ENCODE measurements around the gene TCF4. TPM values are rescaled to one million over a fixed set of nuclear protein-coding genes. Genes with fewer than 3 reads are reported as not detected.

Gene TCF4
- total and polyA plus RNA-seq, 2 of the 13 experiments (the other 11 are each of a cell fraction or from before 2014, with no cell fraction given): not detected

DNA sequence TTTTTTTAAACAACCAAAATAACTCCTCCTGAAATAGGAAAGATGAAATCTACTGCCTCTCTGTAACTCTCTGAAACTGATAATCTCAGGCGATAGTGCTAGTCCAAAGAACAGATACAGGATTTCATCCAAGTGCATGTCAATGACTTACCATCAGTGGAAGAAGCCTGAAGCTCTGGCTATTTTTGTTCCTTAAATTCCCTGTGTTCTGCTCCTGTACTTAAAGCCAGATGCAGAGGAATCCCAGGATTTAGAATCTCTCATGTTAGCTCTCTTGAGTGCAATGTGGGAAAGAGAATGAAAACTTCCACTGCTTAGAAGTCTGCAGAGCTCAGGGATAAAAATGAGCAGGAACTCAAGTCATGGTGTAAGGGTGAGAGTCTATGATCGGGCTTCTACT is 291.9 kb downstream of the TCF4 start:
- no peak for DNase-seq (ENCODE audit: low spot score)
- 0% methylated on average over 2 of the region's 2 CpGs for WGBS (ENCODE audit: low lambda C conversion rate)
- Histone ChIP-seq H2AFZ (ENCODE audit: low read length) (no peak overlapping the region), H3K9me3 (ENCODE audit: low read length) (no peaks in the 10 kb centered on the region), H4K20me1 (ENCODE audit: insufficient read depth, low read length) (no peaks in the 10 kb centered on the region), H3K36me3 (replicated peaks in 1 of 2; ENCODE audit: control insufficient read depth in 1 of 2, insufficient read depth in 2 of 2, low read length in 2 of 2) (no peaks in the 10 kb centered on the region), H3K4me3 (replicated peaks in 1 of 3; ENCODE audit: insufficient read depth in 1 of 3, low read depth in 2 of 3, low read length in 3 of 3) (no peak overlapping the region), H3K27ac (ENCODE audit: extremely low read length, insufficient read depth, low read length) (no peak overlapping the region), H3K79me2 (ENCODE audit: insufficient read depth, low read length) (no peaks in the 10 kb centered on the region), H3K4me1 (ENCODE audit: insufficient read depth, low read length) (no peaks in the 10 kb centered on the region), H3K9ac (ENCODE audit: insufficient read depth, low read depth, low read length) (no peak overlapping the region), H3K4me2 (ENCODE audit: low read depth, low read length) (no peak overlapping the region), H3K27me3 (ENCODE audit: control insufficient read depth in 1 of 2, insufficient read depth in 2 of 2, low read length in 2 of 2) (no peaks in the 10 kb centered on the region)
- CTCF ChIA-PET (ENCODE audit: low intra/inter-chr PET ratio, low total read pairs): no interaction called here
- in situ Hi-C loops (cut with HindIII; ENCODE audit: extremely low pct_ligation_motif_present, low pct_unique_long_range_greater_than_20kb) (no loop called here), intact Hi-C loops (cut with micrococcal nuclease; ENCODE audit: unreplicated experiment) (no loop called here)
- POLR2A ChIA-PET: no interaction called here
- no peak for FAIRE-seq
- TF ChIP-seq HDAC2 (CRISPR knock-in tag; IDR thresholded peaks at IDR 0.05) (no peak), HMGA1 (CRISPR knock-in tag; conservative IDR thresholded peaks at IDR 0.05) (no peak), ZNF292 (CRISPR knock-in tag; IDR thresholded peaks at IDR 0.05; ENCODE audit: borderline replicate concordance, low read depth) (no peak), CCAR2 (optimal IDR thresholded peaks at IDR 0.05; ENCODE audit: low read depth, low read length) (no peak), ZKSCAN1 (IDR thresholded peaks at IDR 0.05; ENCODE audit: low read length) (no peak), ZNF510 (CRISPR knock-in tag; IDR thresholded peaks at IDR 0.05; ENCODE audit: low read depth) (no peak), PCBP1 (IDR thresholded peaks at IDR 0.05; ENCODE audit: borderline replicate concordance, low read depth, low read length) (no peak), ZNF674 (CRISPR knock-in tag; IDR thresholded peaks at IDR 0.05; ENCODE audit: low read depth) (no peak), ZNF629 (CRISPR knock-in tag; conservative IDR thresholded peaks at IDR 0.05) (no peak), KLF16 (CRISPR knock-in tag; IDR thresholded peaks at IDR 0.05) (no peak), CENPT (CRISPR knock-in tag; IDR thresholded peaks at IDR 0.05; ENCODE audit: low read depth) (no peak), TCF7L2 (IDR thresholded peaks at IDR 0.05; ENCODE audit: low read depth, low read length) (no peak)
- TF ChIP-seq, protein P1, sequence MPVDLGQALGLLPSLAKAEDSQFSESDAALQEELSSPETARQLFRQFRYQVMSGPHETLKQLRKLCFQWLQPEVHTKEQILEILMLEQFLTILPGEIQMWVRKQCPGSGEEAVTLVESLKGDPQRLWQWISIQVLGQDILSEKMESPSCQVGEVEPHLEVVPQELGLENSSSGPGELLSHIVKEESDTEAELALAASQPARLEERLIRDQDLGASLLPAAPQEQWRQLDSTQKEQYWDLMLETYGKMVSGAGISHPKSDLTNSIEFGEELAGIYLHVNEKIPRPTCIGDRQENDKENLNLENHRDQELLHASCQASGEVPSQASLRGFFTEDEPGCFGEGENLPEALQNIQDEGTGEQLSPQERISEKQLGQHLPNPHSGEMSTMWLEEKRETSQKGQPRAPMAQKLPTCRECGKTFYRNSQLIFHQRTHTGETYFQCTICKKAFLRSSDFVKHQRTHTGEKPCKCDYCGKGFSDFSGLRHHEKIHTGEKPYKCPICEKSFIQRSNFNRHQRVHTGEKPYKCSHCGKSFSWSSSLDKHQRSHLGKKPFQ (CRISPR knock-in tag; IDR thresholded peaks at IDR 0.05; ENCODE audit: insufficient replicate concordance): no peak
- TF ChIP-seq, protein P2, sequence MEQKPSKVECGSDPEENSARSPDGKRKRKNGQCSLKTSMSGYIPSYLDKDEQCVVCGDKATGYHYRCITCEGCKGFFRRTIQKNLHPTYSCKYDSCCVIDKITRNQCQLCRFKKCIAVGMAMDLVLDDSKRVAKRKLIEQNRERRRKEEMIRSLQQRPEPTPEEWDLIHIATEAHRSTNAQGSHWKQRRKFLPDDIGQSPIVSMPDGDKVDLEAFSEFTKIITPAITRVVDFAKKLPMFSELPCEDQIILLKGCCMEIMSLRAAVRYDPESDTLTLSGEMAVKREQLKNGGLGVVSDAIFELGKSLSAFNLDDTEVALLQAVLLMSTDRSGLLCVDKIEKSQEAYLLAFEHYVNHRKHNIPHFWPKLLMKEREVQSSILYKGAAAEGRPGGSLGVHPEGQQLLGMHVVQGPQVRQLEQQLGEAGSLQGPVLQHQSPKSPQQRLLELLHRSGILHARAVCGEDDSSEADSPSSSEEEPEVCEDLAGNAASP (CRISPR knock-in tag; IDR thresholded peaks at IDR 0.05; ENCODE audit: borderline replicate concordance): no peak
- TF ChIP-seq, protein P3, sequence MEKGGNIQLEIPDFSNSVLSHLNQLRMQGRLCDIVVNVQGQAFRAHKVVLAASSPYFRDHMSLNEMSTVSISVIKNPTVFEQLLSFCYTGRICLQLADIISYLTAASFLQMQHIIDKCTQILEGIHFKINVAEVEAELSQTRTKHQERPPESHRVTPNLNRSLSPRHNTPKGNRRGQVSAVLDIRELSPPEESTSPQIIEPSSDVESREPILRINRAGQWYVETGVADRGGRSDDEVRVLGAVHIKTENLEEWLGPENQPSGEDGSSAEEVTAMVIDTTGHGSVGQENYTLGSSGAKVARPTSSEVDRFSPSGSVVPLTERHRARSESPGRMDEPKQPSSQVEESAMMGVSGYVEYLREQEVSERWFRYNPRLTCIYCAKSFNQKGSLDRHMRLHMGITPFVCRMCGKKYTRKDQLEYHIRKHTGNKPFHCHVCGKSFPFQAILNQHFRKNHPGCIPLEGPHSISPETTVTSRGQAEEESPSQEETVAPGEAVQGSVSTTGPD (CRISPR knock-in tag; IDR thresholded peaks at IDR 0.05): no peak
- no TSS peak for BruUV-seq (replicated peaks)
- no peak for ATAC-seq

Measured in HepG2 (cell line).